Stimulated activated effector memory CD8-positive, alpha-beta T cell treated with anti-CD3 and anti-CD28 coated beads, Interleukin-12 subunit alpha, Interleukin-12 subunit beta, amount 100 ng/mL, for 72 hours (primary cell): ENCODE results near the gene F7.
A peak's percentile ranks its signal among the peaks of the same experiment; 100 is the strongest.
"Not testable (repeated sequence)": the region's sequence is repeated elsewhere in the genome, so short reads cannot be mapped to it uniquely, and the experiment has no call there.

Source experiments
- ATAC-seq: fragments of 150-1000 bp; cut with Tn5 transposase; 2 replicates; pipeline ENCODE4 v1.10.0; 2021
- DNase-seq, 2 donors: peaks; one replicate each; pipeline ENCODE4 v3.0.0; 2021 to 2022; ENCODE audit warnings: low spot score in 2 of 2
- H3K27ac Mint-ChIP-seq: one replicate; pipeline ENCODE4 v1.8.0; 2022; ENCODE audit warnings: mild to moderate bottlenecking, mixed read lengths
- H3K36me3 Mint-ChIP-seq: one replicate; pipeline ENCODE4 v1.8.0; 2022; ENCODE audit warnings: mild to moderate bottlenecking, mixed read lengths
- H3K4me1 Mint-ChIP-seq: one replicate; pipeline ENCODE4 v1.8.0; 2022; ENCODE audit warnings: mixed read lengths
- H3K4me3 Mint-ChIP-seq: one replicate; pipeline ENCODE4 v1.8.0; 2022; ENCODE audit warnings: mild to moderate bottlenecking, mixed read lengths
- H3K9me3 Mint-ChIP-seq: one replicate; pipeline ENCODE4 v1.8.0; 2022; ENCODE audit warnings: mixed read lengths

Gene F7

DNA sequence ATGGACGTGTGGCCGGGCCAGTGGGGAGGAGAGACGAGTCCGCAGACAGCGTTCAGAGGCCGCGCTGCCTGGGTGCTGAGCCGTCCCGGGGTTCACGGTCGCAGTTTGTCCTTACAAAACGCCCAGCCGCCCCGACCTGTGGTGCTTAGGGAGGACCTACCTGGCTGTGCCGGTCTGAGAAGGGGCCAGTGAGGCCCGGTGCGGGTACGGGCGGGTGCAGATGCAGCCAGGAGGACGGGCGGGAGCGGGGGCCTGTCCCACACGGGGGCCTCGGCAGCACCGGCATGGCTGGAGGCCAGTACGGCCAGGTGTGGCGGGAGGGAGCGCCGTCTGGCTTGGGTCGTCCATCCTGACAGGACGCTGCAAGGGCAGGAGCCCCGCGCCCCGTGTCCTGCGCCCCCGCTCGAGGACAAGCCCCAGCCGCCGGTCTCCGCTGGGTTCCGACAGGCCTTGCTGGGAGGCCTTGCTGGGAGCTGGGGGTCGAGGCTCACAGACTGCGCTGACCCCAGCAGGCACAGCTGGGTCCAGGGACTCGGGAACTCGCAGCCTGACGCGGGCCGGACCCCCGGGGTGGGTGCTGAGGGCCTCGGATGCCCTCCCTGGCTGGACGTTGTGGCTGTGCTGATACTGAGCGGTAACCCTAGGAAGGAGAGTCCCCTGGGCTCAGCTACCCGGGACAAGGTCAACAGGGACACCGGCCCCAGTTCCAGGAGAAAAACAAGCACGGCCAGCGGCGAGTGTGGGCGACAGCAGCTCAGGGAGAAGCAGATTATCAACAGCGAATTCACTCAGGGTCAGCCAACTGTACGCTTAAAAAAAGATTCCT lies 47.6 kb downstream of the F7 start:
- DNase-seq (no peak), ATAC-seq (peak; percentile 27)
- Mint-ChIP-seq H3K27ac (peak overlapping the region; percentile 82), H3K4me1 (peaks cover 30% of the 10 kb centered on the region), H3K4me3 (peak overlapping the region; percentile 78), H3K36me3 (peaks cover 21% of the 10 kb centered on the region), H3K9me3 (peaks cover 13% of the 10 kb centered on the region)

DNA sequence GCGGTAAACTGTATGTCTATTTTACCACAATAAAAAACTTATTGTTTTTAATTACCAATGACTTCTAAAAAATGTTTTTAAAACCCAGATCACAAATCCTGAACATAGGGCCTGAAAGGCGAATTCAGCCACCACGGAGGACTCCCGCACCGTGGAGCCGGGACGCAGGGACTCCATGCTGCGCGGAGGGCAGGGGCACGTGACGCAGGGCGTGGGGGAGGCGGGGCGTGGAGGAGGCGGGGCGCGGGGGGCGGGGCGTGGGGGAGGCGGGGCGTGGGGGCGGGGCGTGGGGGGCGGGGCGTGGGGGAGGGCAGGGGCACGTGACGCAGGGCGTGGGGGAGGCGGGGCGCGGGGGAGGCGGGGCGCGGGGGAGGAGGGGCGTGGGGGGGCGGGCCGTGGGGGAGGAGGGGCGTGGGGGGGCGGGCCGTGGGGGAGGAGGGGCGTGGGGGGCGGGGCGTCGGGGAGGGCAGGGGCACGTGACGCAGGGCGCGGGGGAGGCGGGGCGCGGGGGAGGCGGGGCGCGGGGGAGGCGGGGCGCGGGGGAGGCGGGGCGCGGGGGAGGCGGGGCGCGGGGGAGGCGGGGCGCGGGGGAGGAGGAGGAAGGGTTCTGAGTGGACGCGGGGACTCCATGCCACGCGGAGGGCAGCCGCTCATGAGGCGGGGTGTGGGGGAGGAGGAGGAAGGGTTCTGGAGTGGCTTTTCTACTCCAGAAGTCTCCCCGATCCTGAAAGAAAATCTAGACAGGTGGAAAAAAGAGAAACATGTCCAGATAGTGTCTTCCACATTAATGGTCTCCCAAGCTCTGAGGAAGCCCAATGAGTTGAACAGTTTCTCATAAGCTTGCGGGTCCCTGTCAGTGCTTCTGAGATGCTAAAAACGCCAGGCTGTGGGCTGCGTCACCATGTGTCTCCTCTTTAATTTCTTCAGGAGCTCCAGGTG lies 48.5 kb downstream of the F7 start:
- Mint-ChIP-seq H3K36me3 (peaks cover 25% of the 10 kb centered on the region), H3K9me3 (peaks cover 13% of the 10 kb centered on the region), H3K4me3 (peak overlapping the region; percentile 78), H3K4me1 (peaks cover 32% of the 10 kb centered on the region), H3K27ac (peak overlapping the region; percentile 82)
- ATAC-seq (peak; percentile 73), DNase-seq (no peak)

DNA sequence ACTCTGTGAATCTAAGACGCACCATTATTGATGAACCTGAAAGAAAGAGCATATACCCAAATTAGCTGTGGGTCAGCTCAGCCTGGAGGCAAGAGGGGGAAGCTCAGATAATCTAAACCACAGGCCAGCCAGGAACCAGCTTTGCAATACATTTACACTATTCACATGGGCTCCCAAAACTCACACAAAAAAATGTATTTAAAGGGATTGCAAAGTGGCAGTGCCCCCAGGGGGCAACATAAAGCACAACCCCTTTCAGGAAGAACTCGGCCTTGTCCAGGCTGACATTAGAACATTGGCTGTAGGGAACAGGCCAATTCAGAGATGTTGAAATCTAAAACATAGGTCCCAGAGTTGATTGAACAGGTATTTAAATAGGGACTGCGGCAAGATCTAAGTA lies 49.6 kb downstream of the F7 start:
- Mint-ChIP-seq H3K36me3 (peaks cover 25% of the 10 kb centered on the region), H3K4me3 (peak overlapping the region; percentile 78), H3K9me3 (peaks cover 13% of the 10 kb centered on the region), H3K4me1 (peaks cover 32% of the 10 kb centered on the region), H3K27ac (peak overlapping the region; percentile 82)
- DNase-seq (no peak), ATAC-seq (no peak)

DNA sequence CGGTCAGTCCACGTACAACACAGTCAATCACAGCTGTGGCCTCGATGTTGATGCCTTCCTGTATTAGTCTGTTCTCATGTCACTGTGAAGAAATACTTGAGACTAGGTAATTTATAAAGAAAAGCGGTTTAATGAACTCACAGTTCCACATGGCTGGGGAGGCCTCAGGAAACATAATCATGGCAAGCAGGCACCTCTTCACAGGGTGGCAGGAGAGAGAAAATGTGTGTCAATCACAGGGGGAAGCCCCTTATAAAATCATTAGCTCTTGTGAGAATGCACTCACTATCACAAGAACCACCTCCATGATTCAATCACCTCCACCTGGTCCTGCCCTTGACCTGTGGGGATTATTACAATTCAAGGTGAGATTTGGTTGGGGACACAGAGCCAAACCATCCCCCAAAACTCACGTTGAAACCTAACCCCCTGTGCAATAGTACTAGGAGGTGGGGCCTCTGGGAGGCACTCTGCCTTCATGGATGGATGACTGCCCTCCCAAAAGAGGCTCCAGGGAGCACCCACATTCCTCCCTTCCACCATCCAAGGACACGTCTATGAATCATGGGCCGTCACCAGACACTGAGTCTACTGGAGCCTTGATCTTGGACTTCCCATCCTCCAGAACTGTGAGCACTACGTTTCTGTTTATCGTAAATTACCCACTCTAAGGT lies 50.5 kb downstream of the F7 start:
- no peak overlapping the region for H3K4me3 Mint-ChIP-seq
- ATAC-seq (no peak), DNase-seq (no peak)

DNA sequence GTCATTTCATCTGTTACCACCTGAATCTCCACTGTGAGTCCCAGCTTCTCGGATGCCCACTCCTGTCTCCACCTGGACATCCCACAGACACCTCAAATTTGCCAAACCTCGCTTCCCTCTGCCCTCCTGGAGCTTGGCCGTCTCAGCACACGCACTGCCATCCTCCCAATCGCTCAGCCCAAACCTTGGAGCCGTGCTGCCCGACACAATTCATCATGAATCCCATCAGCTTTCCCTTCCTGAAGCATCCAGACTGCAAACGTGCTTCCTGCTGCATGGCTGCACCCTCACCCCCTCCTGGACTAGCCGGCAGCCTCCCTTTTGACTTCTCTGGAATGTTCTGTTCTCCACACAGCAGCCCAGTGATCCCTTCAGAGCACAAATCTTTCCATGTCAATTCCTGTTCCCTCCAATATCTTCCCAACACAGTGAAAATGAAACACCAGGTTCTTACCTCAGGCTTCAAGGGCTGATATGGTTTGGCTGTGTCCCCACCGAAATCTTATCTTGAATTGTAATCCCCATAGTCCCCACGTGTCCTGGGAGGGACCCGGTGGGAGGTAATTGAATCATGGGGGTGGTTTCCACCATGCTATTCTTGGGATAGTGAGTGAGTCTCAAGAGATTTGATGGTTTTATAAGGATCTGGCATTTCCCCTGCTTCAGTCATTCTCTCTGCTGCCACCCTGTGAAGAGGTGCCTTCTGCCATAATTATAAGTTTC lies 51.8 kb downstream of the F7 start:
- no peak overlapping the region for H3K27ac Mint-ChIP-seq
- H3K9me3 Mint-ChIP-seq = peaks cover 13% of the 10 kb centered on the region
- no peak overlapping the region for H3K4me3 Mint-ChIP-seq
- H3K36me3 Mint-ChIP-seq = peaks cover 22% of the 10 kb centered on the region
- ATAC-seq (no peak), DNase-seq (no peak)
- H3K4me1 Mint-ChIP-seq = peaks cover 23% of the 10 kb centered on the region

More for the DNA sequence above, 50.5 kb downstream of the F7 start:
- Mint-ChIP-seq H3K36me3 (peaks cover 25% of the 10 kb centered on the region), H3K9me3 (peaks cover 13% of the 10 kb centered on the region), H3K27ac (no peak overlapping the region), H3K4me1 (peaks cover 32% of the 10 kb centered on the region)

DNA sequence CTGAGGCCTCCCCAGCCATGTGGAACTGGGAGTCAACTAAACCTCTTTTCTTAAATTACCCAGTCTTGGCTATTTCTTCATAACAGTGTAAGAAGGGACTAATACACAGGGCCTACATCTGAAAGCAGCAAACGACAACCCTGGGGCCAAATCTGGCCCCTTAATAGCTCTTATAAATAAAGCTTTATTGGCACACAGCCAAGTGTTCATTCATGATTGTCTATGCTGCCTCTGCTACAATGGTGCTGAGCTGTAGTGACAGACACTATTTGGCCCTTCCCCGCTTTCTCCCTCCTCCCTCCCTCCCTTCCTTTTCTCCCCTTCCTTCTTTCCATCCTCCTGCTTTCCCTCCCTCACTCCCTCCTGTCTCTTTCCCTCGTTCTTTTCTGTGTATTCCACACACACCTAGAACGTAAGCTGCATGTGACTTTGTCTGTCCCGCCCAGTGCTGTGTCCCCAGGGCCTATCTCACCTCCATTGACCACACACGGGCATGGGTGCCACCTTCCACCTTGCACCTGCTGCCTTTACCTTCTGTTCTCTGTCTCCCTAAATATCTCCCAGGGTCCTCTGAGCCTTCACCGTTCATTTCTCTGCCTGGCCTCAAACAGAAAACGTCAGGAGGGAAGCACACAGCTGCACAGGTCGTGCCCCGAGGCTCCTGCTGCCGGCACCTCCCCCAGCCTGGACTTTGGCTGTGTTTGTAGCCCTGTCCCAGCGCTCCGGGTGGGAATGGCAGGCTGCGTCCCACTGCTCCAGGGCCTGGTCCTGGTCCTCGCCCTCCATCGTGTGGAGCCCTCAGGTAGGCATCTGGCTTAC lies 52.5 kb downstream of the F7 start, which contains the start of gene PROZ:
Gene PROZ (plus strand): TSS at position 720 of the 819 bp plus-strand sequence. CDS start 13 bp downstream, at position 733.
- Mint-ChIP-seq H3K4me1 (peaks cover 22% of the 10 kb centered on the region), H3K27ac (peak within 1 kb of the TSS; percentile 65), H3K4me3 (no peak within 1 kb of the TSS), H3K36me3 (peaks cover 22% of the 10 kb centered on the region), H3K9me3 (peaks cover 13% of the 10 kb centered on the region)
- no peak for ATAC-seq
- no peak for DNase-seq

DNA sequence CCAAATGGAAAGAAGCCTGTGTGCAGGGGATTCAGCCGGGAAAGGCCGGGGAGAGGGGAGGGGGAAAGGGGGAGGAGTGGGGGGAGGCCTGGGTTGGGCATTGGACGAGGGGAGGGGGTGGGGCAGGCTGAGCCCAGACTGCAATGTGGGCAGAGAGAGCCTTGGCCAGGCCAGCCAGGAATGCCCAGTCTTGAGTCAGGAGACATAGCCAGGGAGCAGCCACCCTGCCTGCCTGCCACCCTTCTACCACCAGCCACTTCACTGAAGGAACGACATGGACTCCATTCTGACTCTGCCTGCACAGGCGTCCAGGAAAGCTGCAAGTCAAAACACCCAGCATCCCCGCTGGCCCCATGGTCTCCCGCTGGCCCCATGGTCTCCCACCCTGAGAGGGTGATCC lies 53.4 kb downstream of the F7 start:
- H3K9me3 Mint-ChIP-seq = peaks cover 13% of the 10 kb centered on the region
- no peak overlapping the region for H3K27ac Mint-ChIP-seq
- peaks cover 27% of the 10 kb centered on the region for H3K4me1 Mint-ChIP-seq
- DNase-seq (no peak), ATAC-seq (no peak)
- H3K36me3 Mint-ChIP-seq = peaks cover 27% of the 10 kb centered on the region
- no peak overlapping the region for H3K4me3 Mint-ChIP-seq

DNA sequence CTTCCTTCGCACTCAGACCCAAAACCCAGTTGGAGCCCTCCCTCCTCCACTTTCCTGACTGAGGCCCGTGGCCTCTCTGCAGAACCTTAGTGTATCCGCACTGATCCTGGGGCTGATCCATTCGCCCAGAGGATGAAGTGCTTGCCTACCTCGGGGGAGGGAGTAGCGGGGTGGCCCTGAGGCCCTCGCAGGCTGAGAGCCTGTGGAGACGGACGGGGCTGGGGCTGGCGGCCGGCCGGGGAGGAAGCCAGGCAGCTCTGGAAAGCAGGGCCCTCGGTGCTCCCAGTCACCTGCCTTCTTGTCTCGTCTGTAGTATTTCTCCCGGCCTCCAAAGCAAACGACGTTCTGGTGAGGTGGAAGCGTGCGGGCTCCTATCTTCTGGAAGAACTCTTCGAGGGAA lies 54.1 kb downstream of the F7 start:
- Mint-ChIP-seq H3K9me3 (peaks cover 13% of the 10 kb centered on the region), H3K27ac (peak overlapping the region; percentile 65), H3K36me3 (peaks cover 22% of the 10 kb centered on the region), H3K4me1 (peaks cover 33% of the 10 kb centered on the region), H3K4me3 (no peak overlapping the region)
- DNase-seq = no peak
- ATAC-seq = no peak

DNA sequence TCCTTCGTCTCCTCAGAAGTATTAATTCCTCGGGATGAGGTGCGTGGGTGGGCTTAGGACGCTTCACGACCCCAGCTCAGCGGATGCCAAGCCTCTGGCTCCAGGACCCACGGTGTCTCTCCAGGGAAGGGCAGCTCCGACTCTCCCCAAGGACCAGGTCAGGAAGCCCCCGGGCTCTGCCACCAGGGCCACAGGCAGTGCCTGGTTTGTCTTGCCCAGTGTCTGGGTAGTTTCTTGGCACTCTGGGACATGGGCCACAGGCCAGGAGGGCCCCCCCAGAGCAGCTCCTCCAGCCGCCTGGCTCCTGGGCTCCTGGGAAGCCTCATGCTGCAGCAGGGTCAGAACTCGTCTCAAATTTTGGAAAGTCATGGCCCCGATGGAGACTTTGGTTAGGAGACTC lies 55.4 kb downstream of the F7 start:
- DNase-seq (no peak), ATAC-seq (no peak)
- Mint-ChIP-seq H3K4me3 (peak overlapping the region; percentile 61), H3K9me3 (peaks cover under 1% of the 10 kb centered on the region), H3K27ac (peak overlapping the region; percentile 87), H3K36me3 (peaks cover 14% of the 10 kb centered on the region), H3K4me1 (peaks cover 44% of the 10 kb centered on the region)

DNA sequence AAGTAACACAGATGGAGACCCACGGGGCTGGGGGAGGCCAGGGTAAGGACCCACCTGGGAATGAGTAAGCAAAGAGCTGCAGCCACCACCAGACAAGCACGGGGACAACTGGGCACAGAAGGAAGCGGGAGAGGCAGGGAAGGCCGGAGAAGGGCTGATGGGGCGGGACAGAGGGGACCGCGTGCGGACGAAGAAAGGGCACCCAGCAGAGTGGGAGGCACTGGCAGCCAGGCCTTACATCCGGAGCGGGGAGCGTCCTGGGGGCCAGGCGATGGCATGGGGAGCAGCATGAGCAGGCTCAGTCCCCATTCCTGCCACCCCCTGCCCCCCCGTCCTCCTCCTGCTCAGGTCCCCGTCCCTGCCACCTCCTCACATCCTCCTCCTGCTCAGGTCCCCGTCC lies 55.8 kb downstream of the F7 start:
- peaks cover 49% of the 10 kb centered on the region for H3K4me1 Mint-ChIP-seq
- ATAC-seq = no peak
- peak overlapping the region; percentile 87 for H3K27ac Mint-ChIP-seq

DNA sequence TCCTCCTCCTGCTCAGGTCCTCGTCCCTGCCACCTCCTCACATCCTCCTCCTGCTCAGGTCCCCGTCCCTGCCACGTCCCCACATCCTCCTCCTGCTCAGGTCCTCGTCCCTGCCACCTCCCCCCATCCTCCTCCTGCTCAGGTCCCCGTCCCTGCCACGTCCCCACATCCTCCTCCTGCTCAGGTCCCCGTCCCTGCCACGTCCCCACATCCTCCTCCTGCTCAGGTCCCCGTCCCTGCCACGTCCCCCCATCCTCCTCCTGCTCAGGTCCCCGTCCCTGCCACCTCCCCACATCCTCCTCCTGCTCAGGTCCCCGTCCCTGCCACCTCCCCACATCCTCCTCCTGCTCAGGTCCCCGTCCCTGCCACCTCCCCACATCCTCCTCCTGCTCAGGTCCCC lies 56.4 kb downstream of the F7 start:
- H3K4me3 Mint-ChIP-seq, ATAC-seq, H3K27ac Mint-ChIP-seq, DNase-seq, H3K9me3 Mint-ChIP-seq: not testable (repeated sequence)
- Mint-ChIP-seq H3K36me3 (peaks cover 14% of the 10 kb centered on the region), H3K4me1 (peaks cover 53% of the 10 kb centered on the region)

More for the DNA sequence above, 55.8 kb downstream of the F7 start:
- DNase-seq = no peak
- H3K36me3 Mint-ChIP-seq = peaks cover 14% of the 10 kb centered on the region
- peak overlapping the region; percentile 61 for H3K4me3 Mint-ChIP-seq
- H3K9me3 Mint-ChIP-seq = no peaks in the 10 kb centered on the region

DNA sequence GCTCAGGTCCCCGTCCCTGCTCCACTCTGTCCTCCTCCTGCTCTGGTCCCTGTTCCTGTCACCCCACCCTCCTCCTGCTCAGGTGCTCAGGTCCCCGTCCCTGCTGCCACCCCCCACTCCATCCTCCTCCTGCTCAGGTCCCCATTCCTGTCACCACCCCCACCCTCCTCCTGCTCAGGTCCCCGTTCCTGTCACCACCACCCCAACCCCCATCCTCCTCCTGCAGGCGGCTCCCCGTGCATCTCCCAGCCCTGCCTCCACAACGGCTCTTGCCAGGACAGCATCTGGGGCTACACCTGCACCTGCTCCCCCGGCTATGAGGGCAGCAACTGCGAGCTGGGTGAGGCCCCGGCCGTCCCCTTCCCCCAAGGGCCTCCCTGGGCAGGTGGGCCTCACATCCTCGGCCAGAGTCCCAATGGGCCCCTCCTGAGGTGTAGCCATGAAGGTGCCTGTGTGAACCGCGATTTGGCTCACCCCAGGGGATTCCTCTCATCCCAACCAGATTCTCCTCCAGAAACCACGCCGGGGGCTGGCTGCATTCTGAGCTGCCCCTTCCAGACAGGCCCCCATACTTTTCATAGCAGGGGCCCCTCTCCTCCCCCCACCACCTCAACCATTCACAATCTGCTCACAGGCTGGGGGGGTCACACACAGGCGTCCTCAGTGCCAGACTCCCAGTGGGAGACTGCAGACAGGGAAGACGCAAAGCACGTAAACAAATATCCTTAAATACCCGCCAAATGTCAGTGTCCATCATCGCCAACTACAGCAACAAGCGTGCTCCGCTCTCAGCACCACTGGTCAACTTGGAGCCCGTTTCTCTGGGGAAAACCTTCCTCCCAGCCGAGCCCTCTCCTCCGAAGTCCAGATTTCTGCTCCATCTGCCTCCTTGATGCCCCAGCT lies 57.4 kb downstream of the F7 start:
- ATAC-seq = peak; percentile 29
- H3K4me3 Mint-ChIP-seq = peak overlapping the region; percentile 61

DNA sequence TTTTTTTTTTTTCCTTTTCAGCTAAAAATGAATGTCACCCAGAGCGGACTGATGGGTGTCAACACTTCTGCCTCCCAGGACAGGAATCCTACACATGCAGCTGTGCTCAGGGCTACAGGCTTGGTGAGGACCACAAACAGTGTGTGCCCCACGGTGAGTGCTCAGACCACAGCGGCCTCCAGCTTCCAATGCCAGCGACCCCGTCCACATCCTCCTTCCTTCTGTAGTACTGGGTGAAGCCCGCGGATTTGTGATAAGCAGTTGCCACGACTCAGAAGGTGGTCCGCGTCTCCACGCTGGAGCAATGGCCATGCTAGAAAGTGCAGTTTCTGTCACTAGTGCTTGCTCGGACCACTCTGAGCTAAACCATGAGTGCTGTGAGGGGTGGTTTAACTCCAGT lies 58.9 kb downstream of the F7 start:
- Mint-ChIP-seq H3K36me3 (peaks cover 11% of the 10 kb centered on the region), H3K4me3 (no peak overlapping the region), H3K4me1 (peaks cover 48% of the 10 kb centered on the region), H3K27ac (no peak overlapping the region), H3K9me3 (peaks cover 6% of the 10 kb centered on the region)
- DNase-seq (no peak), ATAC-seq (no peak)

More for the DNA sequence above, 57.4 kb downstream of the F7 start:
- peaks cover 16% of the 10 kb centered on the region for H3K36me3 Mint-ChIP-seq
- H3K27ac Mint-ChIP-seq = peak overlapping the region; percentile 80
- peaks cover 3% of the 10 kb centered on the region for H3K9me3 Mint-ChIP-seq
- H3K4me1 Mint-ChIP-seq = peaks cover 47% of the 10 kb centered on the region
- no peak for DNase-seq
